GM19023 (cell line): ENCODE data around the gene STRADA.
"Not testable (repeated sequence)": the region's sequence is repeated elsewhere in the genome, so short reads cannot be mapped to it uniquely, and the experiment has no call there.

ENCODE experiments used
- ATAC-seq: cut with Tn5 transposase; IDR thresholded peaks from one replicate; pipeline ENCODE4 v1.9.1; 2021; ENCODE audit warnings: mild to moderate bottlenecking, moderate library complexity; ENCODE audit not compliant: unreplicated experiment

STRADA gene

GRCh38 chr17:63758428-63758827 lies 16.8 kb upstream of the STRADA start:
- ATAC-seq = no peak

DNA sequence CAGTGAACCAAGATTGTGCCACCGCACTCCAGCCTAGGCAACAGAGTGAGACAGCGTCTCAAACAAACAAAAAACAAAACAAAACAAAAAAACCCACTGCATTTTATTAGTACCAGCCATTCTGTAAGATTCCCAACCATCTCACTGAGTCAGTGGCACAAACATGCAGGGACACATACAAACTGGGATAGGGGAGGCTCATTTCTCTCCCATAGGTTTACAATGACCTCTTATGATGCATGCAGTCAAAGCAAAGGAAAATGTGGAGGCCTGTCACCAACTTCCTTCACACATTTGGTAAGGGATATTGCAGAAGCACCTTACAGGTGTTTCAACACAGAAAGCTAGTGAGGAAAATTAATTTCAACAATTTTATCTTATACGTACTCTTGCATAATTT lies 12.4 kb upstream of the STRADA start:
- ATAC-seq = no peak

- ATAC-seq = no peak
These were observed 11.6 kb upstream of the STRADA start for GRCh38 chr17:63753215-63753614.

DNA sequence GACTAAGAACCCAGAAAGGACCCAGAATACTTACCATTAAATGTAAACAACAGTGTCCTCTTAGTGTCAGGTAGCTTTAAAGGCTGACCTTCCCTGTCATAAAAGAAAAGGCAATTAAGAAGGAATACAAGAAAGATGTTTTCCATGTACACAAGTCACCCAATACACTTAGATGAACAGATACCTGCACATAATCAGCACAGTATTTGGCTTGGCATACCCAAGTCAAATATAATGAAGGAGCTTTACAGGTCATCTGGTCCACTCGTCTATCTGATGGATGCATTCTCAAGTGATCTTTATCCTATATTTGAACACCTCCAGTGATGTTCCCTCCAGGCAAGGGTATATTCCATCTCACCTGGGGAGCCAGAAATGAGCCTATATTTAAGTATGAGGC lies 11.1 kb upstream of the STRADA start:
- no peak for ATAC-seq

- no peak for ATAC-seq
These were observed 10.2 kb upstream of the STRADA start for GRCh38 chr17:63751806-63752205.

DNA sequence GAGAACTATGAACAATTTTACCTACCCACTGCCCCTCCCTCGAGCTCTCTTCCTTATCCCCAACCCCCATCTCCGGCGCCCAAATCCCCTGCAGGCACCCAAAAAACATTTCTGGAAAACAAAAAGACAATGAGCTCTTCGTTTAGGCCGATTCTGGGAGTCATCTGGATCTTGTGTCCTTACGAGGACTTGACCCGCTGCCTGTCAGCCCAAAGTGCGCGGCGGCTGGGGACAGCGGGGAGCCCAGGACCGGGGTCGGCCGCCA lies 524 bp downstream of the STRADA start:
- ATAC-seq = peak; percentile 26

GRCh38 chr17:63740464-63741142 lies 996 bp downstream of the STRADA start:
- ATAC-seq = no peak

- ATAC-seq = no peak
These were observed 5.9 kb downstream of the STRADA start for GRCh38 chr17:63735691-63736090.

DNA sequence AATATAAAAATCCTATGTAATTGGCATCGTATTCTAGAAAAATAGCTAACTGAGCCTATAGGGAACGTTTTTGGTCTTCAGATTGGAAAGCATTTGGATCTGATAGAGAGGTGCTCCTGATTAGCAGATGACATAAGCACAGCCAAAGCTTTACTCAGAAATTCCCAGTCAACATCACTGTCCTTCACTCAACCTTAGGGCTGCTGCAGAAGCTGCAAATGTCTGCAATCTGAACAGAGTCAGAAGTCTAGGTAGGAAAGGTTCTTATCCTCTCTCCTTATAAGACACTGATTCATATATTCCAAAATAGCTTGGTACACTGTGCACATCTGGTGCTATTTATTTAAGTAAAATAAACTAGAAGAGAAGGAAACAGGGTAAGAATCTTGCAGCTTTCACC lies 19.2 kb downstream of the STRADA start:
- ATAC-seq = no peak

GRCh38 chr17:63720194-63720593 lies 21.4 kb downstream of the STRADA start:
- not testable (repeated sequence) for ATAC-seq

DNA sequence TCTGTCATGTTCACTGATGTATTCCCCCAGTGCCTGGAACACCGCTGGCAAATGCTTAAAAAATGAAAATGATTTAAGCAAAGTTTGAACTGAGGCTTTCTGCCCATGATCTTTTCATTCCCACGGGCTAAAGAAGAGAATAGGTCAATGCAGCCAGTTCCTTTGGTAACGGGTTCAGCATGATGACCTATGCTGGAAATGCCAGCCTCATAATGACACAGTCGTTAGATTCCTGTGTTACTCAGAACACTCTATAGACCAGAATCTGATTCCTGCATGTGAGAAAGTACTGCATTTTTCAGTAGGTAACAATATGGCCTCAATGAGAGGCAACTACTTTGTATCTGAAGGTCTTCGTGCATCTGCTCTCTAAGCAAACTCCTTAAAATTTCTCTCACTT lies 22.6 kb downstream of the STRADA start:
- ATAC-seq = no peak

DNA sequence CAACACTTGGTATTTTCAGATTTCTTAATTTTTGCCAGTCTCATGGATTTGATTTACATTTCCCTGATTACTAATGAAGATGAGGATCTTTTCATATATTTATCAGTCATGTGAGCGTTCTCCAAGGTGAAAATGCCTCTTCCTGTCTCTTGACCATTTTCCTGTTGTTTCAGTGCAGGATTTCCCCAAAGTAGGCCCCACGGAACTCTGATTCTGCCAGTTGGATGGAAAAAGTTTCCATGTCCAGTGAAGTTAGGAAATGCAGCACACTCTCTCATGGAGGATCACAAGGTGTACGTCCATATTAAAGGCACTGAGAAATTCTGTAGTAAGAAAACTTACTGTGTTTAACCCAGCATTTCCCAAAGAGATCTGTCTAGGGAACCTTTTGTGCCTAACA lies 25.2 kb downstream of the STRADA start:
- no peak for ATAC-seq

- ATAC-seq = no peak
These were observed 26.9 kb downstream of the STRADA start for GRCh38 chr17:63714550-63715277.

DNA sequence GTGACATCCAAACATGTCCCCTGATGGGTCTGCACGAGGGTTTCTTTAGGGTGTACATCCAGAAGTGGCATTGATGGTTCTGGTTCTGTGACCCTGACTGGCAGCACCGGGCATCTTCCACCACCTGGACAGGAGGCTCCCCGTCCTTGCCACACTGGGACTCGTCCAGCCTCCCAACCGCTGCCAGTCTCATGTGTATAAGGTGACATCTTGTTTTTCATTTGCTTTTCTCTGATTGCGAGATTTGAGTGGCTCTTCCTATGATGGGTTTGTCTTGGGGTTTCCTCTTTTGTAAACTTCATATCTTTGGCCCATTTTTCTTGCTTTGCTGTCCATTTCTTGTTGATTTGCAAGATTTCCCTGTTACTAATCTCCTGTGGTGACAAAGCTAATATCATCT lies 32.5 kb downstream of the STRADA start:
- no peak for ATAC-seq

GRCh38 chr17:63707151-63707550 lies 34.4 kb downstream of the STRADA start:
- no peak for ATAC-seq

DNA sequence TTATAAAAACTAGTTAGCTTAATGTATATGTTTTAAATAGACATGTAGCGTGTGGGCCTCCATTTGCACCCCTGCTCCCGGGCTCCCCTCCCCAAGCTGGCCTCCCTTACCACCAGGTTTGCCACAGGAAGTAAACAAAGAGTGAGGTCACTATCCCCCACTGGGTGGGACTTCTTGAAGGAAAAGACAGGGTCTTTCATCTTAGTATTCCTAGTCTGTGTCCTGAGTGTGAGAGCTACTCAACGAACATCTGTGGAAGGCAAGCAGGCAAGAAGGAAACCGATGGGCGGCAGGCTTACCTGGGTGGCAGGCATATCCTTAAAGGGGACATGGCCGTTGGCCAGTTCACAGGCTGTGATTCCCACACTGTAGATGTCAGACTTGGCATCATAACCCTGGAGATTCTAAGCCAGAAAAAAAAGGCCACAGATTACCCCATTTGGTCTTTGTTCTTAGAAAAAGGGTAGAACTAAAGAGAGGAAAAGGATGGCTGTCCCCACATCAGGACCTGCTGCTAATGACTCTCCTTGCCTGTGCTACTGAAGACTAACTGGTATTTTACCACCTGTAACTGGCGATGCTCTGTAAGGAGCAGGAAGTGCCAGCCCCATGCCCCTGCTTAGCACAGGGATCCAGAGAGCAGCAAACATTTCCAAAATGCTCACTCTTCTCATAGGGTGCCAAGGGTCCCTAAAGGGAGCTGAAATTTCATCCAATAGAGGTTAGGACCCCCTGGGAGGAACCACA lies 35.1 kb downstream of the STRADA start:
- no peak for ATAC-seq

DNA sequence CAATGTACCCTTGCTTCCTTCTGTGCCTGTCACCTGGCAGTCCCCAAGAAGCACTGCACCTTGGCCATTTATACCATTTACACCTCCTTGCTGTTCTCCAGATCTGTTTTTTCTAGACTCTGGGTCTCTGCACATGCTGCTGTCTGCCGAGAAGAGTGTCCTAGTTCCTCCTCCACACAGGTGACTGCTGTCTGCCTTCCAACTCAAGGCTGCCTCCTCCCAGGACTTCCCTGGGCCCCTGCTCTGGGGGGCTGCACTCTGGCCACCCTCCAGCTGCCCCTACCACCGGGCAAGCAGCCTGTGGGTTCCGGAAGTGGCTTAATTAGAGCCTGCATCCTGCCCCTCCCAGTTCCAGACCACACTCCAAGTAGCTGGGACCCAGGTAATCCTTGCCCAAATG lies 35.9 kb downstream of the STRADA start:
- ATAC-seq = no peak

- no peak for ATAC-seq
These were observed 36.8 kb downstream of the STRADA start for GRCh38 chr17:63704836-63705235.

DNA sequence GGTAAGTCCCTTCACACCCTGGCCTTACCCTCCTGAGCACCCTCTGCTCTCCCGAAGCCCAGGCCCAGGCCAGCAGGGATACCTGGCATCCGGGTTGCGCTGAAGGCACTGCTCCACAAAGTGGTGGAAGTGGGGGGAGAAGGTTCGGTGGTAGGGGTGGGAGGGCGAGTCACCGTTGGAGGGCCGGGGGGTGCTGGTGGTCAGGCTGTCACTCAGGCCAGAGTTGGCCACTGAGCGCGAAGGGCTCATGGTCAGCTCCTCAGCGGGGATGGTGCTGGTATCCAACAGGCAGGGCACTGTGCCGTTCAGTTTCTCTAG lies 37.4 kb downstream of the STRADA start:
- ATAC-seq = no peak

DNA sequence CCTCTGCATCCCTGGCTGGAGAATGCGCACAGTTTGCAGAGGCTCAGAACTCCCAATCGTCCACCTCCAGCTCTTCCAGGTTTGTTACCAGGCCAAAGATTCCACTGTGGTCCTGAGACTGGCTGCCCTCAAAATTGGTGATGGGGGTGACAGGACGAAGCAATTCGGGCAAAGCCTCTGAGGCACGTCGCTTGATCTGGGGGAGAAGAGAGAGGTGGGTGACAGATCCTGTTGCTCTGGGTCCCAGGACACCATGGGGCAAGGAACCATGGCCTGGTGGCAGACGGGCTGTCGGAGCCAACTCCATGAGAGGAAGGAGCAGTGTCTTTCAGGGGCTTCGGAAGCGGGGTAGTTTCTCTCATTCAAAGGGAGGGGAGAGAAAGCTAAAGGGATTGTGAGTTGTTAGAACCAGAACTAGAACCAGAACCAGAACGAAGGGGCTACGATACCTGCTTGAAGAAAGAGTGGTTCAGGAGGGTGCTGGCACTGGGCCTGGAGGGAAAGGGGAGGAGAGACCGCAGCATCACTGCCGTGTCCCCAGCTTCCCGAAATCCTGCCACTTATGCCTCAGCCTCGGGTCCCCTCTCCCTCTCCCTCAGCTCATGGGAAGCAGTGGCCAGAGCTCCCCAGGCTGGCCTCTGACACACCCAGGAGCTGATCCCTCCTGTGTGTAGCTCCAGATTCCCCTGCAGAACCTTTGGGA lies 37.9 kb downstream of the STRADA start:
- no peak for ATAC-seq

DNA sequence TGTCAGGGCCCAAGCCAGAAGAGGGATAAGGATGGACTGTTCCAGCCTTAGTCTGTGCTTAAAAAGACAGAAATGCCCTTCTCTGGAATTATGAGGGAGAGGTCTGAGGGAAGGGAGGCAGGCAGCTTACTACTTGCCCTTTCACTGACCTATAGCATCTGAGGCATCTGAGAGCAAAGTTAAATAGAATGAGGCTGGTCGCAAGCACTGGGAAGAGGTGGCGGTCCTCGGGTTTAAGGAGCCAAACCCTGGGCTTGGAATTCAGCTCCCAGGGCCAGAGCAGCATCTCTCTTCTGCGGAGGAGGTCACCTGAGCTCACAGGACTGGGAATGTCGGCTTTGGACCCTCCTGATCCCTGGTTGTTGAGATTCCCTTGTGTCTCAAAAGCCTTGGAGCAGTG lies 38.6 kb downstream of the STRADA start:
- no peak for ATAC-seq

GRCh38 chr17:63702721-63703015 lies 38.9 kb downstream of the STRADA start:
- no peak for ATAC-seq
